HL-60 (cell line): ENCODE measurements around the gene RYR2.
"Not testable (repeated sequence)": the region's sequence is repeated elsewhere in the genome, so short reads cannot be mapped to it uniquely, and the experiment has no call there.

Source experiments
- DNase-seq, 2 experiments: peaks; one replicate each; pipeline ENCODE4 v3.0.0-alpha.2; 2010 to 2020; ENCODE audit warnings: low read depth in 1 of 2, low spot score in 1 of 2
- H3K27ac ChIP-seq: fragments of 250-450 bp; sonication (Bioruptor Pico); replicated peaks from 2 replicates; pipeline ENCODE4 v1.5.1; 2020; ENCODE audit warnings: mild to moderate bottlenecking, moderate library complexity
- H3K27me3 ChIP-seq: fragments of 250-450 bp; sonication (Bioruptor Pico); 2 replicates; pipeline ENCODE4 v1.5.1; 2021; ENCODE audit warnings: mild to moderate bottlenecking, moderate library complexity; ENCODE audit not compliant: insufficient read depth, poor library complexity, severe bottlenecking
- H3K4me3 ChIP-seq: replicated peaks from 2 replicates; pipeline ENCODE4 v1.5.1; 2011; ENCODE audit warnings: mild to moderate bottlenecking, control low read depth, low read length; ENCODE audit not compliant: insufficient read depth
- CTCF ChIP-seq: IDR thresholded peaks from one replicate; pipeline ENCODE4 v1.5.1; 2011; ENCODE audit warnings: low read length, control low read depth, inconsistent platforms; ENCODE audit not compliant: insufficient read depth
- GABPA ChIP-seq: IDR thresholded peaks from 2 replicates; pipeline ENCODE4 v1.6.1; 2012; ENCODE audit warnings: low read depth
- POLR2AphosphoS5 ChIP-seq: IDR thresholded peaks from 2 replicates; pipeline ENCODE4 v1.6.1; 2012; ENCODE audit warnings: low read depth
- REST ChIP-seq: IDR thresholded peaks from 2 replicates; pipeline ENCODE4 v1.6.1; 2012; ENCODE audit warnings: low read depth; ENCODE audit not compliant: insufficient replicate concordance
- SPI1 ChIP-seq: IDR thresholded peaks from 2 replicates; pipeline ENCODE4 v1.6.1; 2012; ENCODE audit warnings: low read depth, mild to moderate bottlenecking, borderline replicate concordance

RYR2 gene

GRCh38 chr1:237149857-237150256 lies 107.9 kb downstream of the RYR2 start:
- no peak for DNase-seq
- Histone ChIP-seq H3K27me3 (no peaks in the 10 kb centered on the region), H3K4me3 (no peak overlapping the region), H3K27ac (no peak overlapping the region)
- TF ChIP-seq REST (no peak), POLR2AphosphoS5 (no peak)

- H3K4me3 ChIP-seq, H3K27ac ChIP-seq, H3K27me3 ChIP-seq, DNase-seq: not testable (repeated sequence)
These were observed 110.0 kb downstream of the RYR2 start for GRCh38 chr1:237151979-237152378.

- no peak for DNase-seq
- H3K27me3 ChIP-seq = no peaks in the 10 kb centered on the region
- TF ChIP-seq POLR2AphosphoS5 = no peak
- no peak for TF ChIP-seq GABPA
- no peak overlapping the region for H3K27ac ChIP-seq
- no peak overlapping the region for H3K4me3 ChIP-seq
These were observed 110.7 kb downstream of the RYR2 start for GRCh38 chr1:237152506-237153335.

- no peak for DNase-seq
- no peaks in the 10 kb centered on the region for H3K27me3 ChIP-seq
- TF ChIP-seq POLR2AphosphoS5 = no peak
- no peak for TF ChIP-seq SPI1
- no peak overlapping the region for H3K27ac ChIP-seq
- no peak overlapping the region for H3K4me3 ChIP-seq
These were observed 112.2 kb downstream of the RYR2 start for GRCh38 chr1:237154157-237154556.

GRCh38 chr1:237164406-237165352 lies 122.7 kb downstream of the RYR2 start:
- TF ChIP-seq POLR2AphosphoS5 = no peak
- no peak for TF ChIP-seq SPI1
- no peak for TF ChIP-seq GABPA
- no peak for TF ChIP-seq REST
- no peak for TF ChIP-seq CTCF
- H3K4me3 ChIP-seq = no peak overlapping the region
- DNase-seq = no peak
- no peak overlapping the region for H3K27ac ChIP-seq
- H3K27me3 ChIP-seq = no peaks in the 10 kb centered on the region
